ENCODE results near the gene TSPAN15. TPM values are rescaled to one million over a fixed set of nuclear protein-coding genes. Genes with fewer than 3 reads are reported as not detected.
"Not testable (repeated sequence)": the region's sequence is repeated elsewhere in the genome, so short reads cannot be mapped to it uniquely, and the experiment has no call there.

TSPAN15 gene
- polyA plus RNA-seq, 5 donors = 37.9 to 44.7 (median 43.1) TPM

- no peak for DNase-seq
Observed at GRCh38 chr10:69481811-69482524, 30.7 kb downstream of the TSPAN15 start.

DNA sequence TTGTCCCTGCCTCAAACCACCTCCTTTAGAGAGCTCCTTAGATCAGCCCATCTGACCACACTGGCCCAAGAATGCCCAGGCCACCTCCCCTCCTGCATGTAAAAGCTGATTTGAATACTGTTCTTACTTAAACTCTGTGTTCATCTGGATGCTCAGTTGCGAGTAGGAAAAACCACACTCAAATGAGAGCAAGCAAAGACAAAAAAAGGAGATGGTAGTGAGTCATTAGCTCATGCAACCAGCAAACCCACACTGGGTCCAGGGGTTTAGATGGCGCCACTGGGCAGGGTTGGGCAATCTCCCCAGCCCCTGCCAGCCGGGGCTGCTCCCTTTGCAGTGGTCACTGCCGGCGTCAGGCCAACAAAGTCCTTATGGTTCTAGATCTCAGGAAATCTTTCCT lies 32.7 kb downstream of the TSPAN15 start:
- DNase-seq = no peak

DNA sequence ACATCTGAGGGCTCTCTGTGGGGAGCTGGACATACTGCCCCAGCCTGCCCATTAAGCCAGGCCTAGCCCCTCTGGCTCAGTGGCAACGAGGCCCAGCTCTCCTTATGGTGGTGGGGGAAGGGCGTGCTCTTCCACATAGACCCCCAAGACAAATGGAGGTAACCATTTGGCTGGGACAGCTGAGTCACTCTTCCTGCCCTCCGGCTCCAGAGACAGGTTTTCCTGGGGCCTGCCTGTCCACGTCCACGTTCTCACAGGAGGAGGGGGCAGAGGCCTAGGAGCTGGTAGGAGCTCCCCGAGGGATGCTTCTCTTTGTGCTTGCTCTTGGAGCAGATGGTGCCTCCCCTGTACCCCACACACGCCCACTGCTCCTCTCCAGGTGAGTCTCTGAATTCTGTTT lies 33.5 kb downstream of the TSPAN15 start:
- DNase-seq = no peak

GRCh38 chr10:69486922-69487730 lies 35.9 kb downstream of the TSPAN15 start:
- no peak for DNase-seq

DNA sequence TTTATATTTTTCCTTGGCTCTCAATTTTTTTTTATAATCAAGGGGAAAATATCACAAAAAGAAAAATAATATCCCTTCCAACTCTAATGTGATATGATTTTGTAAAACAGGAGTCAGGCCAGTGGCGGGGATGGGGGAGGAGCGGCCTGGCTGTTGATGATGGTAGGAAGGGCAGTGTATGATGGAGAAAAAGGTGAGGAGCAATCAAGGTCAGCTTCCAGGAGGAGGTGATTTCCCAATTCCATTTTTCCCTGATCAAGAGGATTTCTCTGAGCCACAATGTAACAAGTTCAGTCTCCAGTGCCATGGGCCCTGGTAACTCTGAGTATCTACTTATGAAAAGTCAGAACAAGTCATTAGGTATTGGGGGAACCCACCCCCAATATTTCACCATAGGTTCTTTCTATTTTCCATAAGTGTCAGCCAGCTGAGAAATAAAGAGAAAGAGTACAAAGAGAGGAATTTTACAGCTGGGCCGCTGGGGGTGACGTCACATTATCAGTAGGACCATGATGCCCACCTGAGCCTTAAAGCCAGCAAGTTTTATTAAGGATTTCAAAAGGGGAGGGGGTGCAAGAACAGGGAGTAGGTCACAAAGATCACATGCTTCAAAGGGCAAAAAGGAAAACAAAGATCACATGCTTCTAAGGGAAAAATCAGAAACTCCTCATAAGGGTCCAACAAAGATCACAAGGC lies 37.0 kb downstream of the TSPAN15 start:
- not testable (repeated sequence) for DNase-seq

- not testable (repeated sequence) for DNase-seq
Observed at GRCh38 chr10:69488856-69489255, 37.6 kb downstream of the TSPAN15 start.

DNA sequence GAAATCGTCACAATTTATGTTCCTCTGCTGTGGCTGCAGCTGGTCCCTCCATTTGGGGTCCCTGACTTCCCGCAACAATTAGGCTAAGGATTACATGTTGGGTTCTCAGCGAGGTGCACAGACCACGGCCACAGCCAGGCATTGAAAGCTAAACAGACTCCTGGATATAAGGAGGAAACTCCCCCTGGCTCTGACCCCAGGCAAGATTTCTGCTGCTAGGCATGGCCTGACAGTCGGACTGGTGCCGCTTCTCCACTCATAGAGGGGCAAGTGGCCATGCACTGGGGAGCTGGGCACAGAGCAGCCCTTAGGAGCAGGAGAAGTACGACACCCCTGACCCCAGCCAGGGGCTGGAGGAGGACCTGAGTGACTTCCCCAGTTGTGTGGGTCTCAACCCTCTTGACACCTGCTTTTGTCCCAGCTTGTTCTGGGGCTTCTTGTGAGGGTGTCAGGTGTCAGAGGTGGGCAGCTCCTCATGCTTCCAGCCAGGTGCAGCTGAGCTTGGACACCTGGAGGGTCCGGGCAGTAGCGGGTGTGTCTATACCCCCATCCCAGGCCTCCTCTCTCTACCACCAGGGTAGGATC lies 38.3 kb downstream of the TSPAN15 start:
- no peak for DNase-seq

DNA sequence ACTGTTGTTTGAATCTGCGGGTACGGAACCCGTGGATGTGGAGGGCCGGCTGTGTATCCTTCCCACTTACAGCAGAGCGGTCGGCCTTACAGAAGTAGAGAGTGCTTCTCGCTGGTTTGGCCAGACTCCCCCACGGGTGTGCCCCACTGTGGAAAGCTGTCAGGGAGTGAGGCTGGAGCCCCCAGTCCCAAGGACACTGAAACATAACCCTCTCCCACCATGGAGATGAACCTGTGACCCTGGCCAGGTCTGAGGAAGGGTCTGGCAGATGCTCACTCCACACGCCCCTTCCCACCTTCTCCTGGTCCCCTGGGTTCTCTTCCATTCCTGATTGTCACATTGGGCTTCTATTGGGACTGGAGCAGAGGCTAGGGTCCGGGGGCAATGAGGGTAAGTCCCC lies 39.6 kb downstream of the TSPAN15 start:
- DNase-seq = no peak

- no peak for DNase-seq
Observed at GRCh38 chr10:69491611-69492010, 40.3 kb downstream of the TSPAN15 start.

- no peak for DNase-seq
Observed at GRCh38 chr10:69492091-69492745, 41.0 kb downstream of the TSPAN15 start.

DNA sequence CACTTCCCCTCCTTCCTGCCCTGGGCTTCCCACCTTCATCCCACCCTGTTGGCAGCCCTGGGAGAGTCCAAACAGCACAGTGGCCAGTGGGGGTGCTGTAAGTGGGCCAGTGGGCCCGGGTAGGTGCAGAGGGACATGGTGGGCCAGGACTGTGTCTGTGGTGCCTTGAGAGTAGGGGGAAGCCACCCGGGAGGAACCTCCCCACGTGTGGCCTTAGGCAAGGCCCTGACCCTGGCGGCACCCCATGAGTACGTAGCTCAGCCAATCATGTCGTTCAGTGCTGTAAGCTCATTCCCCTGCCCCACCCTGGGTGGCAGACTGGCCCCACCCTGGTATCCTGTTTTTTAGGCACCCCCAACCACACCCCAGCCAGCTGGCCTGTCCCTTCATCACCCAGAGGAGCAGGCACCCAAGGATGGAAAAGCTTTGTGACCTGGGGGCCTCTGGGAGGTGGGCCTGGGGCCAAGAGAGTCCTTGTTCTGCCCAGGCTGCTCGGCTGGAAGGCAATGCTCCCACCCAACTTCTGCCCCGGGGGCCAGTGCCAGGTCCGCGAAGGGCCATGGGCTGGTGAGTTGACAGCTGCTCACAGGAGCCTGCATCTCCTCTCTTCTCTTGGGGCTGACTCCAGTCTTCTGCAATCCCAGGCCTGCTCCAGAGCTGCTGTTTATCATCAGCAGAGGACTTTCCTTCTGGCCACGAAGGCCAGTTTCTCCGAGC lies 41.6 kb downstream of the TSPAN15 start:
- no peak for DNase-seq

DNA sequence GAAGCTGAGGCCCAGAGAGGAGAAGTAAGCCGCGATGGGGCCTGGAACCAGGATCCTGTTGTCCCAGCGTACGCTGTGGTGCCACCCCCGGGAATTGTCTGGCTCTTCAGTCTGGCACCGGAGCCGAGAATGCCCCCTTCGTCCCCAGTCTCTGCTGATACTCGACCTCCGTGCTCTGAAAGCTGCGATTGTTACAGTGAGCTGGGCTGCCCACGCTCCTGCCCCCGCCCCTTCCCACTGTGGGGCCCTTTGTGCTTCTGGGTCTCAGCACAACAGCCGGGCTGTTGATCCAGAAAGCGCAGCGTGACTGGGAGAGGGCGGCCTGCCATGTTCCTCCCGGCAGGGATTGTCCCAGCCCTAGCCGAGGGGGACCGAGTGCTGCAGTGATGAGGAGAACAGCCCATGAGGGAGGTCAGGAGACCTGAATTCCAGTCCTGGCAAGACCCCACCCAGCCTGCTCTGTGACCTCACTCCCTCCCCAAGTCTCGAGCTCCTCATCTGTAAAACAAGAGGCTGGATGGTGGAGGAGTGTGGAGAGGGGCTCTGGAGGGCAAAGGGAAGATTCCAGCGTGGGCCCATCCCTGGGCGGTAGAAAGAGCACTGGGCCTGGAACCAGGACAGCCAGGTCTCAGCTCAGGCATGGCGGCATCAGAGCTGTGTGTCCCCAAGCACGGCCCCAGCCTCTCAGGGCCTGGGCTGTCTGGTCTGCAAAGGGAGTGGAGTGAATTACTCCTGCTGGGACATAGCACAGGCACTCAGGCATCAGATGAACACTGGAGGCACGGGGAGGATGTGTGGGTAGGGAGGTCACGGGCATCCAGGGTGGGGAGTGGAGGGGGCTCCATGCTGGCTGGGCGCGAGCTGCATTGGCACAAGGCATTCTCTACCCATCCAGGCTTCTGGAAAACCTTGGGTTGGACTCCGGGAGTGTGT lies 43.6 kb downstream of the TSPAN15 start:
- DNase-seq = no peak

DNA sequence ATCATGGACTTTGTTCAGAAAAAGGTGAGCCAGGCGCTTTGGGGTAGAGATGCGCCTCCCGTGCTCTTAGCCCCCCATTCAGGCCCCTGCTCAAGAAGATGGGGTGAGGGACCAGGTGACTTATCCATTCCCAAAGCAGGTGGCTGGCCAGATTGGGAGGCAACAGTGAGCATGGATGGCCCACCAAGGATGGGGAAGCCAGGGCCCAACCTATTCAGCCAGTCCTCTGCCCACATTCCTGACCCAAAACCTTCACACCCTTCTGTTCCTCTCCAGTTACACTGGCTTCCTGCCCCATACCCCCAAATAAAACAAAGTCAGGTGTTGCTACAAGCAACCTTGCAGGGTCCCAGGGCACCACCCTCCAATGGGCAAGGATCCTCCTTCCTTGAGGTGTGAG lies 44.4 kb downstream of the TSPAN15 start:
- no peak for DNase-seq

- no peak for DNase-seq
Observed at GRCh38 chr10:69496352-69497230, 45.3 kb downstream of the TSPAN15 start.

DNA sequence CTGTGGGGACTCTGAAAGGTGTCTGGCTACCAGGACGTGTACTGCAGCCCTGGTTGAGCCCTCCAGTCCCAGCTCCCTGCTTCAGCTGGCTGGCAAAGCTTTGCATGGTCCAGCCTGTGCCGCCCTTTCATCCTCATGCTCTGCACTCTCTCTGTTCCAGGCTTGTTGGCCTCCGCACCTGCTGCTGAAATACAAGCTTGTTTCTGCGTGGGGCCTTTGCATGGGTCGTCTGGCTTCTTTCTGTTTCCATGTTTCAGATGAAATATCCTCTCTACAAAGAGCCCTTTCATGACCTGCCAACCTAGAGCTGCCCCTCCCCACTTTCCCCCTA lies 45.9 kb downstream of the TSPAN15 start:
- no peak for DNase-seq

GRCh38 chr10:69497611-69498390 lies 46.5 kb downstream of the TSPAN15 start:
- no peak for DNase-seq

DNA sequence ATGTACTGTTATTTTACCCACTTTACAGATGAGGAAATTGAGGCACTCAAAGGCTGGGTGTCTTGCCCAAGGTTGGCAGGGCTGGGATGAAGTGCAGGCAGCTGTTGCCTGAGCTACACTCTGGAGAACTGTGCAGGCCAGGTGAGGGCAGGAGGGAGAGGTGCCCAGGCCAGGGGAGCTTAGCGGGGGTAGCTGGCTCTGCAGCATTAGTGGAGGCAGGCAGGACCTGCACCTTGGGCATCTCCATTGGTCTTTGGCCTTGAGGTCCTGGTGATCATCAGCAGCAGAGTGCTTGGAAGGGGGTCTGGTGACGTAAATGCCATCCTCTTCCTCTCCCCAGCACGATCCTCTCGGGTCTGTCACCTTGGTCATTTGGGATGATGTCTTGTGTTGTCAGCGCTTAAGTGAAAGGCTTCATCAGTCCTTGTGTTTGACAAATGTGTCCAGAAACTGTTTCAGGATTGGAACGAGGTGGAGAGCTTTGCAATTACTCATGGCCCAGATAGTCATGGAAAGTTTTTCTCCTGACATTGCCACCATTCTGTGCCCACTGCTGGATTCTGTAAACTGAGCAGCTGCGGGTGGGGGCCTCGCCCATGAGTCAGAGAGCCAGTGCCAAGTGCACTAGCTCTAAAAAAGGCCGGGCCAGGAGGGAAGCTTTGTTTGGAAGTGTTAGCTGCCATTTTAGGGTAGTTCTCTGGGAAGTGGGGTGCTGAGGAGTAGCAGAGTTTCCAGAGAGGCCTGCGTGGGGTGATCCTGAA lies 47.6 kb downstream of the TSPAN15 start:
- no peak for DNase-seq
